GM23338 (cell line): ENCODE data around the gene CKS1B. TPM values are rescaled to one million over a fixed set of nuclear protein-coding genes. Genes with fewer than 3 reads are reported as not detected.

ENCODE experiments used
- ATAC-seq: fragments of 200-7000 bp; cut with Tn5 transposase; 3 replicates; pipeline ENCODE4 v1.9.1; 2020
- DNase-seq: peaks from one replicate; pipeline ENCODE4 v3.0.0-alpha.2; 2015; ENCODE audit warnings: low spot score
- H2AFZ ChIP-seq: fragments of 200-600 bp; sonication (generic); 2 replicates; pipeline ENCODE4 v1.8.0; 2016; ENCODE audit warnings: antibody characterized with exemption, mild to moderate bottlenecking, moderate library complexity
- H3F3A ChIP-seq: fragments of 200-600 bp; sonication (generic); replicated peaks from 2 replicates; pipeline ENCODE4 v1.8.0; 2017; ENCODE audit warnings: antibody characterized with exemption, mixed run types, low read depth
- H3K27ac ChIP-seq: fragments of 200-600 bp; sonication (generic); 2 replicates; pipeline ENCODE4 v1.6.1; 2016; ENCODE audit warnings: low read depth
- H3K27me3 ChIP-seq: fragments of 200-600 bp; sonication (generic); 2 replicates; pipeline ENCODE4 v1.8.0; 2016; ENCODE audit warnings: mild to moderate bottlenecking, mixed run types, moderate library complexity; ENCODE audit not compliant: insufficient read depth
- H3K36me3 ChIP-seq: fragments of 200-600 bp; sonication (generic); 2 replicates; pipeline ENCODE4 v1.8.0; 2016; ENCODE audit warnings: mild to moderate bottlenecking; ENCODE audit not compliant: insufficient read depth
- H3K4me1 ChIP-seq: fragments of 200-600 bp; sonication (generic); 2 replicates; pipeline ENCODE4 v1.8.0; 2016; ENCODE audit warnings: mild to moderate bottlenecking, moderate library complexity; ENCODE audit not compliant: insufficient read depth
- H3K4me2 ChIP-seq: fragments of 200-600 bp; sonication (generic); 2 replicates; pipeline ENCODE4 v1.7.1; 2017; ENCODE audit warnings: mixed run types
- H3K4me3 ChIP-seq: fragments of 200-600 bp; sonication (generic); 2 replicates; pipeline ENCODE4 v1.6.1; 2016; ENCODE audit warnings: mixed run types
- H3K79me2 ChIP-seq: fragments of 200-600 bp; sonication (generic); replicated peaks from 2 replicates; pipeline ENCODE4 v1.8.0; 2017; ENCODE audit warnings: mild to moderate bottlenecking; ENCODE audit not compliant: insufficient read depth
- H3K9me2 ChIP-seq: fragments of 200-600 bp; sonication (generic); 2 replicates; pipeline ENCODE4 v1.8.0; 2017; ENCODE audit not compliant: insufficient read depth
- H4K20me1 ChIP-seq: fragments of 200-600 bp; sonication (generic); replicated peaks from 2 replicates; pipeline ENCODE4 v1.8.0; 2017; ENCODE audit warnings: mild to moderate bottlenecking; ENCODE audit not compliant: insufficient read depth
- H3K27ac Mint-ChIP-seq: 2 replicates; pipeline ENCODE4 v1.8.0; 2020; ENCODE audit warnings: inconsistent platforms, mild to moderate bottlenecking, moderate library complexity, mixed read lengths
- H3K27me3 Mint-ChIP-seq: 3 replicates; pipeline ENCODE4 v1.8.0; 2022; ENCODE audit warnings: low read depth, mild to moderate bottlenecking, moderate library complexity, mixed read lengths, inconsistent platforms; ENCODE audit not compliant: insufficient read depth, poor library complexity
- H3K36me3 Mint-ChIP-seq: 3 replicates; pipeline ENCODE4 v1.8.0; 2021; ENCODE audit warnings: low read depth, mild to moderate bottlenecking, inconsistent platforms, moderate library complexity, mixed read lengths
- H3K4me1 Mint-ChIP-seq: 3 replicates; pipeline ENCODE4 v1.8.0; 2020; ENCODE audit warnings: mild to moderate bottlenecking, inconsistent platforms, mixed read lengths
- H3K4me3 Mint-ChIP-seq: 3 replicates; pipeline ENCODE4 v1.8.0; 2021; ENCODE audit warnings: moderate library complexity, mild to moderate bottlenecking, inconsistent platforms, mixed read lengths
- H3K9me3 Mint-ChIP-seq: 3 replicates; pipeline ENCODE4 v1.8.0; 2020; ENCODE audit warnings: moderate library complexity, mild to moderate bottlenecking, inconsistent platforms, mixed read lengths
- REST ChIP-seq: IDR thresholded peaks from one replicate; pipeline ENCODE4 v1.6.1; 2018; ENCODE audit warnings: antibody characterized with exemption; ENCODE audit not compliant: unreplicated experiment
- ZNF462 ChIP-seq: fragments of 250-450 bp; sonication (Bioruptor Pico); IDR thresholded peaks from 2 replicates; pipeline ENCODE4 v1.5.0; 2020; ENCODE audit warnings: mild to moderate bottlenecking, moderate library complexity
- polyA plus RNA-seq: library from polyadenylated mRNA; unstranded; fragments of >200 nt; fragmentation: Nextera tagmentation; extraction: Ambion mirVana; gene quantifications from 2 replicates; pipeline ENCODE4 v1.2.1, GENCODE V29; 2016
- total RNA-seq: library from RNA; depleted of rRNA; stranded (reverse); fragments of >200 nt; shearing (Covaris generic); gene quantifications from 2 replicates; pipeline ENCODE4 v1.2.3, GENCODE V29; 2014

Gene CKS1B
- total and polyA plus RNA-seq, 2 experiments from 2014 or later: 296 to 617 TPM

GRCh38 chr1:154968731-154969130 lies 5.8 kb upstream of the CKS1B start:
- DNase-seq (no peak), ATAC-seq (no peak)
- H3K27me3 ChIP-seq: no peaks in the 10 kb centered on the region
- no peak overlapping the region for H2AFZ ChIP-seq
- H4K20me1 ChIP-seq: peaks cover 22% of the 10 kb centered on the region
- H3K9me2 ChIP-seq: no peaks in the 10 kb centered on the region
- Mint-ChIP-seq H3K4me1 (peaks cover 40% of the 10 kb centered on the region), H3K27me3 (peaks cover 14% of the 10 kb centered on the region), H3K9me3 (peaks cover 3% of the 10 kb centered on the region; the same call in 1 of the 3 replicates), H3K27ac (peak overlapping the region; percentile 63), H3K36me3 (peaks cover 59% of the 10 kb centered on the region), H3K4me3 (no peak overlapping the region)
- peaks cover 33% of the 10 kb centered on the region for H3F3A ChIP-seq
- H3K4me2 ChIP-seq: peak overlapping the region; percentile 90
- TF ChIP-seq ZNF462 (CRISPR knock-in tag) (no peak), REST (no peak)
- H3K27ac ChIP-seq: no peak overlapping the region
- peak overlapping the region; percentile 82 for H3K4me3 ChIP-seq
- H3K4me1 ChIP-seq: peaks cover 23% of the 10 kb centered on the region
- peaks cover 28% of the 10 kb centered on the region for H3K36me3 ChIP-seq
- peaks cover 42% of the 10 kb centered on the region for H3K79me2 ChIP-seq
